Amniotic stem cell (primary cell): ENCODE results near the gene ARMC8.

Experiments used
- DNase-seq: peaks from one replicate; lab custom pipeline; 2025; lab: John Stamatoyannopoulos, UW

Gene ARMC8

GRCh38 chr3:138199851-138200250, 12.8 kb downstream of the ARMC8 start:
- no peak for DNase-seq

GRCh38 chr3:138200424-138200823, 13.3 kb downstream of the ARMC8 start:
- no peak for DNase-seq

- no peak for DNase-seq
Measured at GRCh38 chr3:138202945-138203701, 16.0 kb downstream of the ARMC8 start.

GRCh38 chr3:138203938-138204337, 16.8 kb downstream of the ARMC8 start:
- no peak for DNase-seq

- no peak for DNase-seq
Measured at GRCh38 chr3:138205527-138205926, 18.4 kb downstream of the ARMC8 start.

- no peak for DNase-seq
Measured at GRCh38 chr3:138206196-138206595, 19.1 kb downstream of the ARMC8 start.

GRCh38 chr3:138210528-138210927, 23.4 kb downstream of the ARMC8 start:
- DNase-seq: no peak

- no peak for DNase-seq
Measured at GRCh38 chr3:138213398-138214085, 26.4 kb downstream of the ARMC8 start.

GRCh38 chr3:138219255-138219654, 32.2 kb downstream of the ARMC8 start:
- no peak for DNase-seq

GRCh38 chr3:138220242-138220641, 33.1 kb downstream of the ARMC8 start:
- DNase-seq: no peak

GRCh38 chr3:138220788-138221187, 33.7 kb downstream of the ARMC8 start:
- DNase-seq: no peak

GRCh38 chr3:138222131-138222941, 35.2 kb downstream of the ARMC8 start:
- no peak for DNase-seq

GRCh38 chr3:138222942-138223287, 35.8 kb downstream of the ARMC8 start:
- no peak for DNase-seq

- DNase-seq: peak; percentile 47
Measured at GRCh38 chr3:138227650-138228049, 40.5 kb downstream of the ARMC8 start.

- peak; percentile 13 for DNase-seq
Measured at GRCh38 chr3:138230525-138230924, 43.4 kb downstream of the ARMC8 start.

GRCh38 chr3:138232705-138233364, 45.7 kb downstream of the ARMC8 start:
- no peak for DNase-seq

- no peak for DNase-seq
Measured at GRCh38 chr3:138234401-138235179, 47.5 kb downstream of the ARMC8 start.

- DNase-seq: no peak
Measured at GRCh38 chr3:138238711-138239110, 51.6 kb downstream of the ARMC8 start.

GRCh38 chr3:138241061-138241460, 54.0 kb downstream of the ARMC8 start:
- DNase-seq: no peak

GRCh38 chr3:138241676-138242075, 54.6 kb downstream of the ARMC8 start:
- DNase-seq: no peak

GRCh38 chr3:138242466-138242865, 55.4 kb downstream of the ARMC8 start:
- DNase-seq: no peak

- no peak for DNase-seq
Measured at GRCh38 chr3:138245026-138245425, 57.9 kb downstream of the ARMC8 start.
